Ascending aorta (tissue), 2 donors: ENCODE measurements around the gene ELMO1. TPM values are rescaled to one million over a fixed set of nuclear protein-coding genes. Genes with fewer than 3 reads are reported as not detected.

Experiments
- DNase-seq, 2 donors: peaks; one replicate each; pipeline ENCODE4 v3.0.0-alpha.2; 2019; ENCODE audit warnings: low spot score in 2 of 2
- H3K27ac ChIP-seq, 2 donors: fragments of 200-600 bp; sonication (generic); one replicate each; pipeline ENCODE4 v1.5.1; 2016 to 2017; ENCODE audit warnings: mild to moderate bottlenecking in 1 of 2
- H3K27me3 ChIP-seq: fragments of 200-600 bp; sonication (generic); one replicate; pipeline ENCODE4 v1.5.1; 2017
- H3K36me3 ChIP-seq, 2 donors: fragments of 200-600 bp; sonication (generic); one replicate each; pipeline ENCODE4 v1.5.1; 2016
- H3K4me1 ChIP-seq, 2 donors: fragments of 200-600 bp; sonication (generic); one replicate each; pipeline ENCODE4 v1.5.1; 2016 to 2017; ENCODE audit warnings: mild to moderate bottlenecking in 1 of 2
- H3K4me3 ChIP-seq, 2 donors: fragments of 200-600 bp; sonication (generic); one replicate each; pipeline ENCODE4 v1.5.1; 2016 to 2017; ENCODE audit warnings: mild to moderate bottlenecking in 1 of 2
- H3K9me3 ChIP-seq, 2 donors: fragments of 200-600 bp; sonication (generic); one replicate each; pipeline ENCODE4 v1.5.1; 2016
- intact Hi-C: fragments of 100-400 bp; cut with DNase I; formaldehyde crosslinking; loops from one replicate; pipeline ENCODE4 v1.15.1; 2023
- total RNA-seq: library from RNA; depleted of rRNA; stranded (reverse); fragments of >200 nt; gene quantifications from one replicate; pipeline ENCODE4 v1.1.0, GENCODE V29; 2016
- TF ChIP-seq, protein P1 (sequence below), 3 experiments: fragments of 200-600 bp in 2 of 3; fragments of 450-650 bp in 1 of 3; sonication (generic) in 2 of 3; IDR thresholded peaks; one replicate each; pipeline ENCODE4 v1.5.1; 2016 to 2019; ENCODE audit warnings: antibody characterized with exemption in 3 of 3, mild to moderate bottlenecking in 1 of 3, moderate library complexity in 1 of 3

The ELMO1 gene
- total RNA-seq, 1 donor from 2014 or later: 40.8 TPM

DNA sequence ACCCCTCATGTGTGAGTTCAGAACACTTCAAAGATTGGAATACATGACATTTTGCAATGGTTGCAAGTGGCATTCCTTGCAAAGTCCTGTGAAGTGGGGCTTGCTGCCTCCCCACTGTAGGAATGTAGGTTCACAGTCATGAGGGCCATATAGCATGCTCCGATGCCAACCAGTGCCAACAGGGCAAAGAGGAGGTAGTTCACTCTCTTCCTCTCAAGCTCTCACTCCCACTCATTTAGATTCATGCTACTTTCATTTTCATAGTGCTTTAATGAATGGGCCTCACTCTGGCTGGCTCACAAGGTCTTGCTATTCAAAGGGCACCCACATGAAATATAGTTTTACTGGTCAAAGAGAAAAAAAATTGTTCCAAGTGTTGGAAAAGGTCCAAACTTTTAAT lies 554.5 kb downstream of the ELMO1 start:
- Histone ChIP-seq H3K9me3 (no peaks in the 10 kb centered on the region), H3K27me3 (no peaks in the 10 kb centered on the region), H3K4me1 (no peaks in the 10 kb centered on the region), H3K27ac (no peak overlapping the region), H3K36me3 (no peaks in the 10 kb centered on the region), H3K4me3 (no peak overlapping the region)
- intact Hi-C loops: no loop called here
- TF ChIP-seq, protein P1, sequence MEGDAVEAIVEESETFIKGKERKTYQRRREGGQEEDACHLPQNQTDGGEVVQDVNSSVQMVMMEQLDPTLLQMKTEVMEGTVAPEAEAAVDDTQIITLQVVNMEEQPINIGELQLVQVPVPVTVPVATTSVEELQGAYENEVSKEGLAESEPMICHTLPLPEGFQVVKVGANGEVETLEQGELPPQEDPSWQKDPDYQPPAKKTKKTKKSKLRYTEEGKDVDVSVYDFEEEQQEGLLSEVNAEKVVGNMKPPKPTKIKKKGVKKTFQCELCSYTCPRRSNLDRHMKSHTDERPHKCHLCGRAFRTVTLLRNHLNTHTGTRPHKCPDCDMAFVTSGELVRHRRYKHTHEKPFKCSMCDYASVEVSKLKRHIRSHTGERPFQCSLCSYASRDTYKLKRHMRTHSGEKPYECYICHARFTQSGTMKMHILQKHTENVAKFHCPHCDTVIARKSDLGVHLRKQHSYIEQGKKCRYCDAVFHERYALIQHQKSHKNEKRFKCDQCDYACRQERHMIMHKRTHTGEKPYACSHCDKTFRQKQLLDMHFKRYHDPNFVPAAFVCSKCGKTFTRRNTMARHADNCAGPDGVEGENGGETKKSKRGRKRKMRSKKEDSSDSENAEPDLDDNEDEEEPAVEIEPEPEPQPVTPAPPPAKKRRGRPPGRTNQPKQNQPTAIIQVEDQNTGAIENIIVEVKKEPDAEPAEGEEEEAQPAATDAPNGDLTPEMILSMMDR (IDR thresholded peaks at IDR 0.05): no peak
- no peak for DNase-seq

DNA sequence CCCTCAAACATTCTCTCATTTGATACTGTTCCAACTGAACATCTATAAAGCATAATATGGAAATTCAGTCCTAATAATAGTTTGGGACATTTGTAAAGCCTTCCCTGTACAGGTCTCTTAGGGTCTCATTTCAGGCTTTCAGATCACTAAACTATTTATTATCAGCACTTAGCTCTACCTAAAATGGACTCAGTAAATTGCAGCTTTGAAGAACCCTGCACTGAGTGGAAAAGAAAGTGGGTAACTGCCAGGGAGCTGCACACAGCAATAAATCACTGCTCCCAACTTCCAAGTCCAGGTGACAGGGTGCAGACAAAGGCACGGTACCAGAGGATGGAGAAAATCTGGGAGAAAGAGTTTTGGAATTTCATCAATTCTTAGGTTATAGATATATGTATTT lies 559.5 kb downstream of the ELMO1 start:
- intact Hi-C loops: no loop called here
- DNase-seq: no peak
- TF ChIP-seq, protein P1 (IDR thresholded peaks at IDR 0.05): no peak

DNA sequence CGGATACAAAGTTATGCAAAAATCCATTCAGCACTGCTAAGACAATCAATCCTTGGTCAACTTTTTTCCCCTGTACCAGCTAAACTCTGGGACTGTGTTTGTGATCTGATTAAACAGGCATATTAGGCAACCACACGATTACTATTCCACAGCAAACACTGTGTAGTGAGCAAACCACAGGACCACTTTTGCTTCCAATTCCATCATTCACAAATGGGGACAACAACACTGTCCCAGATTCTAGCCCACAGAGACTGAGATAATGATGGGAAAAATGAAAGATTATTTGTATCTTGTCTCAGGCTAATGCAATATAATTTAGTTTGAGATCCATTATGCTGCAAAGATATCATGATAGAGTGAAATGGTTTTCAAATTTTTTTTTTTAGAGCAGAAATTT lies 560.7 kb downstream of the ELMO1 start:
- TF ChIP-seq, protein P1 (IDR thresholded peaks at IDR 0.05): no peak
- no peak for DNase-seq
- no peak overlapping the region for H3K4me3 ChIP-seq
- intact Hi-C loops: no loop called here
- H3K4me1 ChIP-seq: no peaks in the 10 kb centered on the region
- H3K9me3 ChIP-seq: no peaks in the 10 kb centered on the region
- H3K27ac ChIP-seq: no peak overlapping the region
- H3K36me3 ChIP-seq: no peaks in the 10 kb centered on the region
- H3K27me3 ChIP-seq: no peaks in the 10 kb centered on the region

More for the DNA sequence above, 559.5 kb downstream of the ELMO1 start:
- Histone ChIP-seq H3K27me3 (no peaks in the 10 kb centered on the region), H3K27ac (no peak overlapping the region), H3K9me3 (no peaks in the 10 kb centered on the region), H3K4me3 (no peak overlapping the region), H3K36me3 (no peaks in the 10 kb centered on the region), H3K4me1 (no peaks in the 10 kb centered on the region)

DNA sequence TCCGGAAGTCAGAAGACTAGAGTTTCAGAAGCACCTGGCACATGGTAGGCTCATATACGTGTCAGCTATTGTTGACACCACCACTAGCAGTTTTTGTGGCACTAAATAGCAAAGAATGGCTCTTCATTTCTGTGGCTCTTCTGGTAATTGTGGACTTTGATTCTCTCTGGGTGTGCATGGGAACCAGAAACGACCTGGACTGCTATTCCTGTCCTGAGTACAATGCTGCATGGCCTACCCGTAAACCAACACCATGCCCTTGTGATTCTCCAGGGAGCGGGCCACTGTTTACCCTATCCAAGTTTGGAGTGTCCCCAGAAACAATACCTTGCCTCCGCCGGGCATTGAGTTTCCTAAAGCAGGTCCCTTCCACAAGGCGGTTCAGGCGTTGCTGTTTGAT lies 561.4 kb downstream of the ELMO1 start:
- Histone ChIP-seq H3K36me3 (no peaks in the 10 kb centered on the region), H3K27me3 (no peaks in the 10 kb centered on the region), H3K4me1 (no peaks in the 10 kb centered on the region), H3K9me3 (no peaks in the 10 kb centered on the region), H3K27ac (no peak overlapping the region), H3K4me3 (no peak overlapping the region)
- TF ChIP-seq, protein P1 (IDR thresholded peaks at IDR 0.05): no peak
- no peak for DNase-seq
- intact Hi-C loops: no loop called here

DNA sequence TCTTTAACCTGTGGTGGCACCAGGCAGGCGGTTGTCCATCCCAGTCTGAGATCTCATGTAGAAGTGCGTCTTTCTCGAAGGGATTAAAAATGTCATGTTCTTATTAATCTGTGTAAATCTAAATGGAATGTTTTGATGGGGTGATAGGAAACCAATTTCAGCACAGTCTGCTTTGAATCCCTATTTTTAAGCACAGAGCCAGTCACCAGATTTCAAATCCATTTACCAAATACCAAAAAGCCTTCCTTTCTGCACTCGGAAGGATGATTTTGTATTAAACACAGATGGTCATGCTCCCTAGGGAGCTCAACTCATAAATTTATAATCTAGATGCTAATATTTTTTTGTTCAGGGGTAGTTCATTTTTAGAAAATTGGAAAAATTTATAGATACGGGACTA lies 563.8 kb downstream of the ELMO1 start:
- Histone ChIP-seq H3K36me3 (no peaks in the 10 kb centered on the region), H3K27me3 (no peaks in the 10 kb centered on the region), H3K4me3 (no peak overlapping the region), H3K4me1 (no peaks in the 10 kb centered on the region), H3K9me3 (no peaks in the 10 kb centered on the region), H3K27ac (no peak overlapping the region)
- DNase-seq: no peak
- intact Hi-C loops: no loop called here
- TF ChIP-seq, protein P1 (IDR thresholded peaks at IDR 0.05): no peak

DNA sequence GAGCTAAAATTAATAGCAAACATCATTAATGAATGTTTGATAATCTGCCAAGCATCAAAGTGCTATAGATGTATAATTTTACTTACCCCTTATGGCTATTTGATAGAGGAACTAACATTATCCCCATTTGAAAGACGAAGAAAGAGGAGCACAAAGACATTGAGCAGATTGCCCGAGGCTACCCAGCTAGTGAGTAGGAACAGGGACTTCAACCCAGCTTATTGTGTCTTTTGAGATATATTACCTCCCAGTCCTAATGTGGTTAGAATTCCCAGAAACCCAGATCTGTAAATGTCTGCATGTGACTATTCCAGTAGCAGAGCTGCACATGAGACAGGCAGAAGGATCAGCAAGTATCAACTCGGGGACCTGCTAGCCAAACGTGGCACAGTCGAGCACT lies 564.3 kb downstream of the ELMO1 start:
- no peak overlapping the region for H3K4me3 ChIP-seq
- H3K36me3 ChIP-seq: no peaks in the 10 kb centered on the region
- intact Hi-C loops: no loop called here
- no peak for DNase-seq
- H3K4me1 ChIP-seq: no peaks in the 10 kb centered on the region
- H3K27me3 ChIP-seq: no peaks in the 10 kb centered on the region
- no peaks in the 10 kb centered on the region for H3K9me3 ChIP-seq
- TF ChIP-seq, protein P1 (IDR thresholded peaks at IDR 0.05): no peak
- H3K27ac ChIP-seq: no peak overlapping the region
